Measurements from ENCODE around the gene MOB3A. TPM values are rescaled to one million over a fixed set of nuclear protein-coding genes. Genes with fewer than 3 reads are reported as not detected.

MOB3A gene
- polyA plus RNA-seq, 1 donor (not counting 4 experiments of a cell fraction or from before 2014, with no cell fraction given), result 34.2 TPM

GRCh38 chr19:2126879-2127518 is 30.9 kb upstream of the MOB3A start:
- H4K20me1 ChIP-seq (ENCODE audit: control insufficient read depth, extremely low read depth, insufficient read depth, low read length), result peaks cover 5% of the 10 kb centered on the region
- H3K4me2 ChIP-seq (ENCODE audit: control insufficient read depth, extremely low read depth, insufficient read depth, low read depth, low read length), result no peak overlapping the region
- H3K9ac ChIP-seq (ENCODE audit: control insufficient read depth, extremely low read depth, insufficient read depth, low read length), result no peak overlapping the region
- TF ChIP-seq EZH2 (IDR thresholded peaks at IDR 0.05; ENCODE audit: low read length) (no peak), CTCF (optimal IDR thresholded peaks at IDR 0.05 in 1 of 3, IDR thresholded peaks at IDR 0.05 in 1 of 3, conservative IDR thresholded peaks at IDR 0.05 in 1 of 3; ENCODE audit: extremely low read depth in 1 of 3, insufficient read depth in 2 of 3, low read length in 3 of 3) (no peak)
- FAIRE-seq (no peak), DNase-seq (ENCODE audit: low read depth, low spot score) (no peak)
- no peaks in the 10 kb centered on the region for H3K27me3 ChIP-seq (ENCODE audit: control insufficient read depth, extremely low read depth, insufficient read depth, low read length)
- H2AFZ ChIP-seq (ENCODE audit: control insufficient read depth, low read length), result no peak overlapping the region
- peaks cover 30 to 57% of the 10 kb centered on the region in 2 experiments for H3K36me3 ChIP-seq (ENCODE audit: control insufficient read depth in 2 of 2, extremely low read depth in 1 of 2, insufficient read depth in 2 of 2, low read length in 2 of 2)
- H3K4me1 ChIP-seq (ENCODE audit: control insufficient read depth, extremely low read depth, insufficient read depth, low read length), result no peaks in the 10 kb centered on the region
- no peak overlapping the region for H3K27ac ChIP-seq (ENCODE audit: control insufficient read depth, insufficient read depth, low read length)
- no peaks in the 10 kb centered on the region for H3K9me3 ChIP-seq (ENCODE audit: control insufficient read depth, low read depth, low read length)
- H3K9me1 ChIP-seq (ENCODE audit: control insufficient read depth, extremely low read depth, insufficient read depth, low read length), result no peaks in the 10 kb centered on the region
- dilution Hi-C loops (cut with MboI; ENCODE audit: extremely low pct_ligation_motif_present, low sequenced_read_pairs), result no loop called here
- H3K4me3 ChIP-seq (ENCODE audit: control insufficient read depth in 2 of 3, extremely low read depth in 1 of 3, insufficient read depth in 2 of 3, low read depth in 1 of 3, low read length in 3 of 3), result no peak overlapping the region
- peaks cover 34% of the 10 kb centered on the region for H3K79me2 ChIP-seq (ENCODE audit: control insufficient read depth, insufficient read depth, low read length)

GRCh38 chr19:2123682-2124387 is 27.7 kb upstream of the MOB3A start:
- Histone ChIP-seq H4K20me1 (ENCODE audit: control insufficient read depth, extremely low read depth, insufficient read depth, low read length) (peaks cover 2% of the 10 kb centered on the region), H3K9ac (ENCODE audit: control insufficient read depth, extremely low read depth, insufficient read depth, low read length) (no peak overlapping the region), H3K9me3 (ENCODE audit: control insufficient read depth, low read depth, low read length) (no peaks in the 10 kb centered on the region), H3K4me2 (ENCODE audit: control insufficient read depth, extremely low read depth, insufficient read depth, low read depth, low read length) (no peak overlapping the region), H3K9me1 (ENCODE audit: control insufficient read depth, extremely low read depth, insufficient read depth, low read length) (no peaks in the 10 kb centered on the region), H3K27ac (ENCODE audit: control insufficient read depth, insufficient read depth, low read length) (no peak overlapping the region), H3K27me3 (ENCODE audit: control insufficient read depth, extremely low read depth, insufficient read depth, low read length) (no peaks in the 10 kb centered on the region), H3K4me1 (ENCODE audit: control insufficient read depth, extremely low read depth, insufficient read depth, low read length) (no peaks in the 10 kb centered on the region), H3K4me3 (ENCODE audit: control insufficient read depth in 2 of 3, extremely low read depth in 1 of 3, insufficient read depth in 2 of 3, low read depth in 1 of 3, low read length in 3 of 3) (no peak overlapping the region), H3K79me2 (ENCODE audit: control insufficient read depth, insufficient read depth, low read length) (peaks cover 8% of the 10 kb centered on the region), H3K36me3 (ENCODE audit: control insufficient read depth in 2 of 2, extremely low read depth in 1 of 2, insufficient read depth in 2 of 2, low read length in 2 of 2) (peaks cover 41 to 44% of the 10 kb centered on the region in 2 experiments), H2AFZ (ENCODE audit: control insufficient read depth, low read length) (no peak overlapping the region)
- FAIRE-seq (no peak), DNase-seq (ENCODE audit: low read depth, low spot score) (no peak)
- dilution Hi-C loops (cut with MboI; ENCODE audit: extremely low pct_ligation_motif_present, low sequenced_read_pairs), result no loop called here
- no peak for TF ChIP-seq EZH2 (IDR thresholded peaks at IDR 0.05; ENCODE audit: low read length)
